DOHH2 (cell line): ENCODE measurements around the gene UTP11.

ENCODE experiments used
- CTCF ChIP-seq: fragments of 200-600 bp; sonication (generic); IDR thresholded peaks from one replicate; pipeline ENCODE4 v1.5.1; 2014; ENCODE audit warnings: antibody characterized with exemption, mild to moderate bottlenecking, low read depth, low read length; ENCODE audit not compliant: poor library complexity, severe bottlenecking
- EZH2phosphoT487 ChIP-seq: fragments of 200-600 bp; sonication (generic); IDR thresholded peaks from 2 replicates; pipeline ENCODE4 v1.6.1; 2017; ENCODE audit warnings: borderline replicate concordance, mild to moderate bottlenecking, antibody characterized with exemption, low read length, moderate library complexity, mixed read lengths

GRCh38 chr1:38018864-38019343, 6.4 kb downstream of the UTP11 start:
- TF ChIP-seq CTCF (peak; percentile 67), EZH2phosphoT487 (no peak)
